MCF 10A (cell line): ENCODE results near the gene FOXP1. TPM values are rescaled to one million over a fixed set of nuclear protein-coding genes. Genes with fewer than 3 reads are reported as not detected.

Source experiments
- BruUV-seq: library from RNA; stranded (reverse); fragments of 400-500 nt; replicated peaks from 2 replicates; lab custom pipeline; 2021; lab: Mats Ljungman, UMichigan
- CTCF ChIA-PET: fragments of 300-600 bp; sonication (Branson Sonifier 250); formaldehyde crosslinking; extraction: SDS; loops from one replicate; lab custom pipeline; 2021; ENCODE audit warnings: antibody characterized with exemption, inconsistent platforms; lab: Yijun Ruan, JAX
- POLR2A ChIA-PET: fragments of 300-600, 350-650 bp; sonication (Branson Sonifier 250); formaldehyde crosslinking; extraction: SDS; loops from one replicate; lab custom pipeline; 2020; ENCODE audit warnings: antibody characterized with exemption, inconsistent platforms; lab: Yijun Ruan, JAX
- DNase-seq: peaks from one replicate; pipeline ENCODE4 v3.0.0-alpha.2; 2018; ENCODE audit not compliant: unreplicated experiment
- H3K27ac Mint-ChIP-seq: one replicate; pipeline ENCODE4 v1.8.0; 2022; ENCODE audit warnings: mild to moderate bottlenecking, low read depth, mixed read lengths; ENCODE audit not compliant: unreplicated experiment
- H3K27me3 Mint-ChIP-seq: one replicate; pipeline ENCODE4 v1.8.0; 2022; ENCODE audit warnings: mixed read lengths; ENCODE audit not compliant: insufficient read depth, unreplicated experiment
- H3K36me3 Mint-ChIP-seq: one replicate; pipeline ENCODE4 v1.8.0; 2022; ENCODE audit warnings: mild to moderate bottlenecking, moderate library complexity, mixed read lengths; ENCODE audit not compliant: insufficient read depth, unreplicated experiment
- H3K4me1 Mint-ChIP-seq: one replicate; pipeline ENCODE4 v1.8.0; 2022; ENCODE audit warnings: mixed read lengths; ENCODE audit not compliant: insufficient read depth, unreplicated experiment
- H3K4me3 Mint-ChIP-seq: one replicate; pipeline ENCODE4 v1.8.0; 2022; ENCODE audit warnings: mild to moderate bottlenecking, moderate library complexity, mixed read lengths; ENCODE audit not compliant: unreplicated experiment
- H3K9me3 Mint-ChIP-seq: one replicate; pipeline ENCODE4 v1.8.0; 2022; ENCODE audit warnings: mixed read lengths; ENCODE audit not compliant: unreplicated experiment
- CTCF ChIP-seq: fragments of 200-600 bp; IDR thresholded peaks from one replicate; pipeline ENCODE4 v1.8.0; 2022; ENCODE audit warnings: antibody characterized with exemption, mild to moderate bottlenecking; ENCODE audit not compliant: unreplicated experiment
- intact Hi-C: fragments of 100-400 bp; cut with micrococcal nuclease; formaldehyde crosslinking; loops from 2 replicates; pipeline ENCODE4 v1.14.1; 2022
- microRNA-seq: library from miRNA; unstranded; fragments of <30 nt; microRNA quantifications from one replicate; pipeline ENCODE4 v1.2.0, GENCODE V29; 2022
- total RNA-seq: library from RNA; stranded (reverse); gene quantifications from 2 replicates; pipeline ENCODE4 v1.2.3, GENCODE V29; 2022

The FOXP1 gene
- total RNA-seq, 1 experiment from 2014 or later: 49.0 TPM

DNA sequence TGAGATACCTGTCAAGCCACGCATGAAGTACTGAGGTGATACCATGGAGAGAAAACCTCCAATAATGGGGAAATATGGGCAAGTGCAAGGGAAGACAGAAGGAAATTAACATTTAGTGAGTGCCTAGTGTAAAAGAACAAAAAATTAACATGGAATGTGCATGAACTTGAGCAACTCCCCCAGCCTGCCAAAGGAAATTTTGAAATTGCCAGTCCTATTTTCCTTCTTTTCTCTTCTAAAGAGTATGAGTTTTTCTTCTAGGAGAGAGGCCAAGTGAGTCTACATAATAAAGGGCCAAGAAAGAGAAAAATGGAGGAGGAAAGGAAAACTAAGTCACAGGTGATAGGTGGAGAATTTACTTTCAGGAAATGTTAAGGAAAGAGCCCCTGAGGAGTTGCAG, 668.7 kb downstream of the FOXP1 start:
- no peak for TF ChIP-seq CTCF
- POLR2A ChIA-PET: no interaction called here
- no peak overlapping the region for H3K4me3 Mint-ChIP-seq
- peaks cover 44% of the 10 kb centered on the region for H3K27me3 Mint-ChIP-seq
- no peaks in the 10 kb centered on the region for H3K36me3 Mint-ChIP-seq
- CTCF ChIA-PET: no interaction called here
- DNase-seq: no peak
- no peak overlapping the region for H3K27ac Mint-ChIP-seq
- no peaks in the 10 kb centered on the region for H3K9me3 Mint-ChIP-seq
- BruUV-seq: no TSS peak
- intact Hi-C loops: no loop called here
- no peaks in the 10 kb centered on the region for H3K4me1 Mint-ChIP-seq

GRCh38 chr3:70911719-70912118, 671.8 kb downstream of the FOXP1 start:
- peaks cover 54% of the 10 kb centered on the region for H3K27me3 Mint-ChIP-seq
- BruUV-seq: no TSS peak
- no peaks in the 10 kb centered on the region for H3K9me3 Mint-ChIP-seq
- DNase-seq: no peak
- H3K27ac Mint-ChIP-seq: no peak overlapping the region
- ChIA-PET CTCF (interaction anchor here (0.7 kb wide), 1 partner anchor 22 kb away, joined by 3 read pairs; no protein-coding TSS in a partner anchor), POLR2A (no interaction called here)
- intact Hi-C loops: loop anchor here (1.0 kb wide), 1 partner anchor 23 kb away; no protein-coding TSS in a partner anchor
- no peaks in the 10 kb centered on the region for H3K4me1 Mint-ChIP-seq
- TF ChIP-seq CTCF: no peak
- no peak overlapping the region for H3K4me3 Mint-ChIP-seq
- H3K36me3 Mint-ChIP-seq: no peaks in the 10 kb centered on the region

DNA sequence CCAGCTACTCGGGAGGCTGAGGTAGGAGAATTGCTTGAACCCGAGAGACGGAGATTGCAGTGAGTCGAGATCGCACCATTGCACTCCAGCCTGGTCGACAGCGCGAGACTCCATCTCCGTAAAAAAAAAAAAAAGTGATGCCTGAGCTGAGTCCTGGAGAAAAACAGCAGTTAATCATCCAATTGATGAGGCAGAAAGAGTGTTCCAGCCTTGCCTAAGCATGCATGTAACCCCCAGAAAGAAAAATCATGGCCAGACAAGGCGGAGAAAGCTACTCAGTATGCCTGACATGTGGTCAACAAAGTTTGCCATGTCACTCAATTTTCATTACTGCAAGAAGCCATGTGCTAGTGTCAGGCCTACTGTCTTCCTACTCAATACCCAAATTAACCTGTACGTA, 678.0 kb downstream of the FOXP1 start:
- BruUV-seq: no TSS peak

More for the DNA sequence above, 678.0 kb downstream of the FOXP1 start:
- no peak for DNase-seq
- Mint-ChIP-seq H3K36me3 (no peaks in the 10 kb centered on the region), H3K4me3 (no peak overlapping the region), H3K27me3 (peaks cover 83% of the 10 kb centered on the region), H3K4me1 (no peaks in the 10 kb centered on the region), H3K9me3 (no peaks in the 10 kb centered on the region), H3K27ac (no peak overlapping the region)
- intact Hi-C loops: no loop called here
- POLR2A ChIA-PET: interaction anchor here (0.6 to 0.7 kb wide), 3 partner anchors 10 to 1767 kb away, joined by 3 read pairs; no protein-coding TSS in a partner anchor
- CTCF ChIA-PET: no interaction called here
- TF ChIP-seq CTCF: no peak

Small RNA genes within 50 kb of the gene (microRNA-seq; reads per million reads assigned to microRNA genes)
- gene MIR1284: 4.1 reads per million, percentile 31 among the genes with 10 or more reads in this experiment

Other genes with a start within 250 kb of the FOXP1 start
- gene EIF4E3, start 141.7 kb upstream of the FOXP1 start, total RNA-seq: 4.3 and 7.6 TPM in 2 replicates
- gene GPR27, start 170.1 kb upstream of the FOXP1 start, total RNA-seq: 4.4 and 6.3 TPM in 2 replicates
- gene PROK2, start 201.4 kb upstream of the FOXP1 start, total RNA-seq: not detected in 2 replicates